H9 (cell line): ENCODE results near the gene DMRT1. TPM values are rescaled to one million over a fixed set of nuclear protein-coding genes. Genes with fewer than 3 reads are reported as not detected.

ENCODE experiments used
- DNase-seq: peaks from one replicate; pipeline ENCODE4 v3.0.0-alpha.2; 2017
- H2AFZ ChIP-seq: one replicate; pipeline ENCODE4 v1.6.1; 2013; ENCODE audit warnings: mild to moderate bottlenecking, low read length, control low read depth, moderate library complexity
- H2AK5ac ChIP-seq: 2 replicates; pipeline ENCODE4 v1.6.1; 2013; ENCODE audit warnings: low read length, control low read depth, mixed read lengths; ENCODE audit not compliant: insufficient read length
- H2BK120ac ChIP-seq: one replicate; pipeline ENCODE4 v1.6.1; 2013; ENCODE audit warnings: low read depth, mild to moderate bottlenecking, low read length, control low read depth, inconsistent platforms; ENCODE audit not compliant: poor library complexity, severe bottlenecking
- H2BK12ac ChIP-seq: 2 replicates; pipeline ENCODE4 v1.6.1; 2013; ENCODE audit warnings: low read length, control low read depth, mixed read lengths, low read depth; ENCODE audit not compliant: insufficient read length
- H2BK15ac ChIP-seq: 2 replicates; pipeline ENCODE4 v1.6.1; 2013; ENCODE audit warnings: low read depth, low read length, control low read depth
- H2BK20ac ChIP-seq: one replicate; pipeline ENCODE4 v1.6.1; 2013; ENCODE audit warnings: low read depth, mild to moderate bottlenecking, low read length, control low read depth, inconsistent platforms; ENCODE audit not compliant: poor library complexity, severe bottlenecking
- H2BK5ac ChIP-seq: 2 replicates; pipeline ENCODE4 v1.6.1; 2013; ENCODE audit warnings: low read length, control low read depth, mixed read lengths; ENCODE audit not compliant: insufficient read length
- H3K14ac ChIP-seq: 2 replicates; pipeline ENCODE4 v1.6.1; 2013; ENCODE audit warnings: low read length, control low read depth; ENCODE audit not compliant: insufficient read depth
- H3K18ac ChIP-seq: 2 replicates; pipeline ENCODE4 v1.6.1; 2013; ENCODE audit warnings: low read depth, mild to moderate bottlenecking, mixed read lengths, low read length, control low read depth; ENCODE audit not compliant: insufficient read length
- H3K23ac ChIP-seq: 2 replicates; pipeline ENCODE4 v1.6.1; 2013; ENCODE audit warnings: low read length, control low read depth, mixed read lengths, low read depth; ENCODE audit not compliant: insufficient read length
- H3K23me2 ChIP-seq: 2 replicates; pipeline ENCODE4 v1.6.1; 2013; ENCODE audit warnings: low read depth, mild to moderate bottlenecking, mixed read lengths, low read length, control low read depth; ENCODE audit not compliant: insufficient read length, poor library complexity, severe bottlenecking
- H3K27ac ChIP-seq: 2 replicates; pipeline ENCODE4 v1.5.1; 2013; ENCODE audit warnings: low read length, control low read depth, mixed read lengths, low read depth; ENCODE audit not compliant: insufficient read length
- H3K27me3 ChIP-seq: 2 replicates; pipeline ENCODE4 v1.6.1; 2013; ENCODE audit warnings: low read length, control low read depth, inconsistent platforms; ENCODE audit not compliant: insufficient read depth
- H3K4ac ChIP-seq: 2 replicates; pipeline ENCODE4 v1.6.1; 2013; ENCODE audit warnings: low read depth, mild to moderate bottlenecking, control low read depth, inconsistent platforms, low read length, moderate library complexity
- H3K4me1 ChIP-seq: 2 replicates; pipeline ENCODE4 v1.6.1; 2013; ENCODE audit warnings: low read length, control low read depth, inconsistent platforms; ENCODE audit not compliant: insufficient read depth
- H3K4me2 ChIP-seq: 2 replicates; pipeline ENCODE4 v1.6.1; 2013; ENCODE audit warnings: low read length, control low read depth, mixed read lengths; ENCODE audit not compliant: insufficient read length, insufficient read depth
- H3K56ac ChIP-seq: 2 replicates; pipeline ENCODE4 v1.6.1; 2013; ENCODE audit warnings: low read depth, mild to moderate bottlenecking, mixed read lengths, low read length, control low read depth; ENCODE audit not compliant: insufficient read length
- H3K79me1 ChIP-seq: 2 replicates; pipeline ENCODE4 v1.6.1; 2013; ENCODE audit warnings: low read depth, mild to moderate bottlenecking, moderate library complexity, low read length, control low read depth, inconsistent platforms; ENCODE audit not compliant: insufficient read depth, poor library complexity, severe bottlenecking
- H3K79me2 ChIP-seq: 2 replicates; pipeline ENCODE4 v1.6.1; 2013; ENCODE audit warnings: low read length, control low read depth, inconsistent platforms; ENCODE audit not compliant: insufficient read depth
- H3K9ac ChIP-seq: 2 replicates; pipeline ENCODE4 v1.6.1; 2013; ENCODE audit warnings: low read length, control low read depth, mixed read lengths; ENCODE audit not compliant: insufficient read length; ENCODE audit errors: extremely low read depth
- H3K9me3 ChIP-seq: one replicate; pipeline ENCODE4 v1.6.1; 2013; ENCODE audit warnings: low read depth, low read length, inconsistent platforms; ENCODE audit not compliant: control insufficient read depth
- H3T11ph ChIP-seq: one replicate; pipeline ENCODE4 v1.6.1; 2013; ENCODE audit warnings: mild to moderate bottlenecking, low read length, control low read depth, inconsistent platforms
- H4K20me1 ChIP-seq: one replicate; pipeline ENCODE4 v1.6.1; 2013; ENCODE audit not compliant: control insufficient read depth, insufficient read length, insufficient read depth
- H4K5ac ChIP-seq: 2 replicates; pipeline ENCODE4 v1.6.1; 2013; ENCODE audit warnings: low read depth, mild to moderate bottlenecking, mixed read lengths, low read length, control low read depth; ENCODE audit not compliant: insufficient read length
- H4K8ac ChIP-seq: replicated peaks from 2 replicates; pipeline ENCODE4 v1.6.1; 2013; ENCODE audit warnings: low read length, control low read depth, mixed read lengths, low read depth; ENCODE audit not compliant: insufficient read length
- H4K91ac ChIP-seq: 2 replicates; pipeline ENCODE4 v1.6.1; 2013; ENCODE audit warnings: low read depth, mild to moderate bottlenecking, moderate library complexity, mixed read lengths, low read length, control low read depth; ENCODE audit not compliant: insufficient read length
- H3K27ac Mint-ChIP-seq, 3 experiments: 2 replicates in 2 of 3; 3 replicates in 1 of 3; pipeline ENCODE4 v1.8.0; 2020 to 2021; ENCODE audit warnings: mixed read lengths in 3 of 3, mild to moderate bottlenecking in 1 of 3, moderate library complexity in 1 of 3
- H3K27me3 Mint-ChIP-seq: 2 replicates; pipeline ENCODE4 v1.8.0; 2021; ENCODE audit warnings: low read depth, mild to moderate bottlenecking, moderate library complexity, mixed read lengths
- H3K36me3 Mint-ChIP-seq, 3 experiments: 2 replicates in 2 of 3; 3 replicates in 1 of 3; pipeline ENCODE4 v1.8.0; 2020 to 2021; ENCODE audit warnings: low read depth in 3 of 3, mixed read lengths in 3 of 3; ENCODE audit not compliant: insufficient read depth in 1 of 3
- H3K4me1 Mint-ChIP-seq, 2 experiments: 2 replicates each; pipeline ENCODE4 v1.8.0; 2020; ENCODE audit warnings: mixed read lengths in 2 of 2
- H3K4me3 Mint-ChIP-seq, 2 experiments: 2 replicates in 1 of 2; 3 replicates in 1 of 2; pipeline ENCODE4 v1.8.0; 2020 to 2021; ENCODE audit warnings: mild to moderate bottlenecking in 2 of 2, mixed read lengths in 2 of 2, moderate library complexity in 1 of 2
- H3K9me3 Mint-ChIP-seq, 2 experiments: 2 replicates in 1 of 2; 3 replicates in 1 of 2; pipeline ENCODE4 v1.8.0; 2020; ENCODE audit warnings: mild to moderate bottlenecking in 2 of 2, mixed read lengths in 2 of 2, moderate library complexity in 1 of 2
- WGBS: extraction: QIAGEN DNeasy Blood & Tissue Kit; methylation state at CpG from one replicate; pipeline ENCODE4 v1.1.7; 2013; ENCODE audit warnings: missing lambda C conversion rate, low lambda C conversion rate, mixed read lengths; ENCODE audit not compliant: insufficient read length; ENCODE audit errors: extremely low coverage; 5-methylcytosine and 5-hydroxymethylcytosine counted together
- total RNA-seq: library from RNA; stranded (reverse); gene quantifications from 2 replicates; pipeline ENCODE4 v1.2.1, GENCODE V29; 2021
- TF ChIP-seq, protein P1 (sequence below): fragments of 200-600 bp; sonication (generic); conservative IDR thresholded peaks from 3 replicates; pipeline ENCODE4 v1.8.0; 2021; ENCODE audit warnings: antibody characterized with exemption, mild to moderate bottlenecking

The DMRT1 gene
- total RNA-seq, 1 experiment from 2014 or later, result not detected

- H3K4ac ChIP-seq, result no peak overlapping the region
- no peaks in the 10 kb centered on the region for H3K9me3 ChIP-seq
- H4K5ac ChIP-seq, result no peak overlapping the region
- H3K4me3 Mint-ChIP-seq, result no peak overlapping the region; a peak in 1 of 5 replicates
- H2AFZ ChIP-seq, result no peak overlapping the region
- no peak overlapping the region for H3K18ac ChIP-seq
- H2BK20ac ChIP-seq, result no peak overlapping the region
- no peak overlapping the region for H4K8ac ChIP-seq
- no peak overlapping the region for H3K4me2 ChIP-seq
- no peaks in the 10 kb centered on the region for H3K36me3 Mint-ChIP-seq
- no peak overlapping the region for H3K56ac ChIP-seq
- H3K4me1 Mint-ChIP-seq, result peaks cover 13 to 20% of the 10 kb centered on the region in 2 experiments
- no peak overlapping the region for H3K14ac ChIP-seq
- H2BK120ac ChIP-seq, result no peak overlapping the region
- H3K23me2 ChIP-seq, result peaks cover 8% of the 10 kb centered on the region
- no peaks in the 10 kb centered on the region; a peak in 3 of 5 replicates for H3K9me3 Mint-ChIP-seq
- H4K91ac ChIP-seq, result no peak overlapping the region
- H2BK15ac ChIP-seq, result no peak overlapping the region
- DNase-seq, result no peak
- H2BK12ac ChIP-seq, result no peak overlapping the region
- H4K20me1 ChIP-seq, result peaks cover 3% of the 10 kb centered on the region
- H3K79me1 ChIP-seq, result no peaks in the 10 kb centered on the region
- TF ChIP-seq, protein P1, sequence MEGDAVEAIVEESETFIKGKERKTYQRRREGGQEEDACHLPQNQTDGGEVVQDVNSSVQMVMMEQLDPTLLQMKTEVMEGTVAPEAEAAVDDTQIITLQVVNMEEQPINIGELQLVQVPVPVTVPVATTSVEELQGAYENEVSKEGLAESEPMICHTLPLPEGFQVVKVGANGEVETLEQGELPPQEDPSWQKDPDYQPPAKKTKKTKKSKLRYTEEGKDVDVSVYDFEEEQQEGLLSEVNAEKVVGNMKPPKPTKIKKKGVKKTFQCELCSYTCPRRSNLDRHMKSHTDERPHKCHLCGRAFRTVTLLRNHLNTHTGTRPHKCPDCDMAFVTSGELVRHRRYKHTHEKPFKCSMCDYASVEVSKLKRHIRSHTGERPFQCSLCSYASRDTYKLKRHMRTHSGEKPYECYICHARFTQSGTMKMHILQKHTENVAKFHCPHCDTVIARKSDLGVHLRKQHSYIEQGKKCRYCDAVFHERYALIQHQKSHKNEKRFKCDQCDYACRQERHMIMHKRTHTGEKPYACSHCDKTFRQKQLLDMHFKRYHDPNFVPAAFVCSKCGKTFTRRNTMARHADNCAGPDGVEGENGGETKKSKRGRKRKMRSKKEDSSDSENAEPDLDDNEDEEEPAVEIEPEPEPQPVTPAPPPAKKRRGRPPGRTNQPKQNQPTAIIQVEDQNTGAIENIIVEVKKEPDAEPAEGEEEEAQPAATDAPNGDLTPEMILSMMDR, result no peak
- no peaks in the 10 kb centered on the region for H3K79me2 ChIP-seq
- no peak overlapping the region for H2BK5ac ChIP-seq
- no CpG with 5 or more reads among the region's 4 CpGs for WGBS
- no peak overlapping the region for H3K27ac ChIP-seq
- H3K23ac ChIP-seq, result no peak overlapping the region
- no peak overlapping the region for H3K9ac ChIP-seq
- no peak overlapping the region for H3K27ac Mint-ChIP-seq
- H3K27me3 Mint-ChIP-seq, result peaks cover 95% of the 10 kb centered on the region
- H3K4me1 ChIP-seq, result no peaks in the 10 kb centered on the region
- no peak overlapping the region for H2AK5ac ChIP-seq
- H3T11ph ChIP-seq, result no peak overlapping the region
- H3K27me3 ChIP-seq, result peaks cover 60% of the 10 kb centered on the region
These were observed 139.1 kb downstream of the DMRT1 start for GRCh38 chr9:980640-981039.
